DMS79 (cell line): ENCODE data around the gene TRNP1.
"Not testable (repeated sequence)": the region's sequence is repeated elsewhere in the genome, so short reads cannot be mapped to it uniquely, and the experiment has no call there.

Source experiments
- DNase-seq: peaks from one replicate; lab custom pipeline; 2025; lab: John Stamatoyannopoulos, UW

TRNP1 gene

GRCh38 chr1:26972821-26973220, 20.7 kb upstream of the TRNP1 start:
- DNase-seq = no peak

GRCh38 chr1:26976621-26977510, 16.6 kb upstream of the TRNP1 start:
- no peak for DNase-seq

- DNase-seq = no peak
Observed at GRCh38 chr1:26978901-26979300, 14.6 kb upstream of the TRNP1 start.

- no peak for DNase-seq
Observed at GRCh38 chr1:26981146-26981846, 12.2 kb upstream of the TRNP1 start.

- DNase-seq = no peak
Observed at GRCh38 chr1:26983863-26984262, 9.6 kb upstream of the TRNP1 start.

- DNase-seq = no peak
Observed at GRCh38 chr1:26984291-26984690, 9.2 kb upstream of the TRNP1 start.

- DNase-seq = no peak
Observed at GRCh38 chr1:26986658-26987057, 6.8 kb upstream of the TRNP1 start.

- not testable (repeated sequence) for DNase-seq
Observed at GRCh38 chr1:26989403-26990109, 3.9 kb upstream of the TRNP1 start.

- no peak for DNase-seq
Observed at GRCh38 chr1:26991310-26992116, 2.0 kb upstream of the TRNP1 start.

- DNase-seq = peak; percentile 7
Observed at GRCh38 chr1:26994020-26994786, 711 bp downstream of the TRNP1 start.

GRCh38 chr1:26994787-26995517, 1.5 kb downstream of the TRNP1 start:
- peak; percentile 76 for DNase-seq

GRCh38 chr1:26996024-26996423, 2.5 kb downstream of the TRNP1 start:
- DNase-seq = no peak

GRCh38 chr1:26996665-26997064, 3.2 kb downstream of the TRNP1 start:
- DNase-seq = no peak

- no peak for DNase-seq
Observed at GRCh38 chr1:26998429-26999300, 5.2 kb downstream of the TRNP1 start.

- DNase-seq = no peak
Observed at GRCh38 chr1:26999440-26999987, 6.0 kb downstream of the TRNP1 start.

- no peak for DNase-seq
Observed at GRCh38 chr1:27000090-27000816, 6.8 kb downstream of the TRNP1 start.

GRCh38 chr1:27000817-27001460, 7.4 kb downstream of the TRNP1 start:
- DNase-seq = no peak
